WI38 (cell line): ENCODE data around the gene SLX4IP.
"Not testable (repeated sequence)": the region's sequence is repeated elsewhere in the genome, so short reads cannot be mapped to it uniquely, and the experiment has no call there.

Experiments used
- H3K4me3 ChIP-seq: 2 replicates; pipeline ENCODE4 v1.5.1; 2011; ENCODE audit warnings: low read depth, mild to moderate bottlenecking, control low read depth, low read length
- TF ChIP-seq, protein P1 (sequence below): IDR thresholded peaks from 2 replicates; pipeline ENCODE4 v1.5.1; 2012; ENCODE audit warnings: low read depth, mild to moderate bottlenecking, control low read depth, low read length

SLX4IP gene

DNA sequence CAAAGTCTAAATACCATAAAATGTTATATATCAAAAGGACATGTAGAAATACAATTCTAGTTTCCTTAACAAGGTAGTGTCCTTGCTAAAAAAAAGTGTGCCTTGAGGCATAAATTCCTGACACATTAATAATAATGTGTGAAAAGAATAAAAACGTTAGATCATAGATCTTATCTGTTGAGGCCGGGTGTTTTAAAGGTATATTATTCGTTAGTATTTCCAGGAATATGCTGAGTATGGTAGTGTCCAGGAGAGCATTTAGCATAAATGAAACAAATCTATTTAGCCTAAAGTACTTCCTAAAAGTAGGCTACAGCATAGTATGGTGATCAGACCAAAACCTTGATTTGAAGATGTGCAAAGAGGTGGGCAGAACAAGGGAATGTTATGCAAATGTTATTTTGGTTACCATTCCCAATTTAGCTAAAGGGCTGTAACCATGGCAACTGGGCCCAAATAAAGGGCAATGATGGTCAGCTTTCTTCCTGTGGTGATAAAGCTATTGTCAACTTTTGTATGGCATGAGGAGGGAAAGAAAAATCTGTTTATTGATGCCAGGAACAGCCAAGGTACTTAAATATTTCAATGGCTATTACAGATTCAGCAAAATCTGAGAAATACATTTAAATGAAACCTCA is 20.0 kb upstream of the SLX4IP start:
- TF ChIP-seq, protein P1, sequence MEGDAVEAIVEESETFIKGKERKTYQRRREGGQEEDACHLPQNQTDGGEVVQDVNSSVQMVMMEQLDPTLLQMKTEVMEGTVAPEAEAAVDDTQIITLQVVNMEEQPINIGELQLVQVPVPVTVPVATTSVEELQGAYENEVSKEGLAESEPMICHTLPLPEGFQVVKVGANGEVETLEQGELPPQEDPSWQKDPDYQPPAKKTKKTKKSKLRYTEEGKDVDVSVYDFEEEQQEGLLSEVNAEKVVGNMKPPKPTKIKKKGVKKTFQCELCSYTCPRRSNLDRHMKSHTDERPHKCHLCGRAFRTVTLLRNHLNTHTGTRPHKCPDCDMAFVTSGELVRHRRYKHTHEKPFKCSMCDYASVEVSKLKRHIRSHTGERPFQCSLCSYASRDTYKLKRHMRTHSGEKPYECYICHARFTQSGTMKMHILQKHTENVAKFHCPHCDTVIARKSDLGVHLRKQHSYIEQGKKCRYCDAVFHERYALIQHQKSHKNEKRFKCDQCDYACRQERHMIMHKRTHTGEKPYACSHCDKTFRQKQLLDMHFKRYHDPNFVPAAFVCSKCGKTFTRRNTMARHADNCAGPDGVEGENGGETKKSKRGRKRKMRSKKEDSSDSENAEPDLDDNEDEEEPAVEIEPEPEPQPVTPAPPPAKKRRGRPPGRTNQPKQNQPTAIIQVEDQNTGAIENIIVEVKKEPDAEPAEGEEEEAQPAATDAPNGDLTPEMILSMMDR, result no peak
- no peak overlapping the region for H3K4me3 ChIP-seq

DNA sequence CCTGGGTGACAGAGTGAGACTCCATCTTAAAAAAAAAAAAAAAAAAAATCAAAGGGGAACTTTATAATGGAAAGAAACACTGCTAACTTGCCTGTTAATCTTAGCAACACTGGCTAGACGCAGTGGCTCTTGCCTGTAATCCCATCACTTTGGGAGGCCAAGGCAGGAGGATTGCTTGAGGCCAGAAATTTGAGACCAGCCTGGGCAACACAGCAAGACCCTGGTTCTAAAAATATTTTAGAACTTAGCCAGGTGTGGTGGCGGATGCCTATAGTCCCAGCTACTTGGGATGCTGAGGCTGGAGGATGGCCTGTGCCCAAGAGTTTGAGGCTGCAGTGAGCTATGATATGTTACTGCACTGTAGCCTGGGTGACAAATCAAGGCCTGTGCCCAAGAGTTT is 17.9 kb upstream of the SLX4IP start:
- not testable (repeated sequence) for H3K4me3 ChIP-seq

DNA sequence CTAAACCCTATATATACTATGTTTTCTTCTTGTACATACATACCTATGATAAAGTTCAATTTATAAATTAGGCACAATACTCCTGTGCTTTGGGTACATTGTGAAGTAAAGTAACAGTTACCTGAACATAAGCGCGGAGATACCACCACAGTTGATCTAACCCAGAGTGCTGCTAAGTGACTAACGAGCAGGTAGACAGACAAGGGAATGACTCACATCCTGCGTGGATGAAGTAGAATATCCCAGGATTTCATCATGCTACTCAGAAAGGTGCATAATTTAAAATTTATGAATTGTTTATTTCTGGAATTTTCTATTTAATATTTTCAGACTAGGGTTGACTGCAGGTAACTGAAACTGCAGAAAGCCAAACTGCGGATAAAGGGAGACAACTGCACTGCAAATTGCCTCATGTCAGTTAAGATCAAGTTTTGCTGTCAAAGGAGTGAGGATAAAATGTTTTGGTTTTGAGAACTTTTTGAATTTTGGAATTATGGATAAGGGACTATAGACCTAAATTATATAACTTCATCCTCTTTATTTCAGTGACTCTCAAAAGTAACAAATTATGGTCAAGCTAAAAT is 15.5 kb upstream of the SLX4IP start:
- TF ChIP-seq, protein P1, result no peak

DNA sequence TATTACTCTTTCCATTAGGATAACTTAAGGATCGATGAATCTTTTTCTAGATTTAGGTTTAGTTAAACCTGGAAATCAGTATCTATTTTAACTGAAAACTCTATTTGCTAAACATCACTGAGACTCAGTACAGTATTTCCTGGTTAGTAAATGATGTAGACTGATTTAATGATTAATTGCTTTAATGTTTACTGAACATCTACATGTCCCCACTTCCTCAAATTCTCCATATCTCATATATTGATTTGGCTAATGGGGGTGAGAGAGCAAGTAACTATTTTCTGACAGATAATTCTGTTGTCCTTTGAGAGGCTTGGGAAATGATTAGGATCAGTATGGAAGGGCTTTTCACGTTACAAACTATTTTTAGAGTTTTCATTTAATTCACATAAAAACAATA is 11.4 kb upstream of the SLX4IP start:
- no peak overlapping the region for H3K4me3 ChIP-seq
- TF ChIP-seq, protein P1, result no peak

More for the DNA sequence above, 15.5 kb upstream of the SLX4IP start:
- no peak overlapping the region for H3K4me3 ChIP-seq

DNA sequence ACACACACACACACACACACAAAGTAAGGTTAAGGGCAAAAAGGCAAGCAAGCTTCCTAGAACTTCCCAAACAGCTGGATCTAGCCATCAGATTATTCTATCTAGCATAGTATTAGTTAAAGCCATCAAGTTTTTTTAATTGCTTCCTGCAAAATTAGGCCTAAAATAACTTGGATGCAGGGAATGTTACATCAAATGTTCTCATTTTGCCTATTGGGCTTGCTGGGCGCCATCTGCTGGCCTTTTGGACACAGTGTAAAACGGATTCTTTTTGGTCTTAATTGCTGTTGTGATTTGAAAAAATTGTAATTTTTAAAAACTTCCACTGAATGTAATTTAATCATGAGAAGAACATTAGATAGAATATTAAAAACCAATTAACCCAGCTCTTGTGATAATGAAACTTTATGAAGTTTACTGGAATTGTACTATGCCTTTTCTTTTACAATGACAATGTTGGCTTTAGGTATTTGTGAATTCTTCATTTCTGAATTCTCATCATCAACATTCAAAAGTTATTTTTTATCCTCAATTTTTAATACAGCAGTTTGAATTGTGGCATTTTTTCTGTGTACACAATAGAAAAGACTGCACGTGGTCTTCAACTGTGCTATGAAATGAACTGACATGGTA is 7.9 kb upstream of the SLX4IP start:
- TF ChIP-seq, protein P1, result peak; percentile 72
- H3K4me3 ChIP-seq, result no peak overlapping the region

DNA sequence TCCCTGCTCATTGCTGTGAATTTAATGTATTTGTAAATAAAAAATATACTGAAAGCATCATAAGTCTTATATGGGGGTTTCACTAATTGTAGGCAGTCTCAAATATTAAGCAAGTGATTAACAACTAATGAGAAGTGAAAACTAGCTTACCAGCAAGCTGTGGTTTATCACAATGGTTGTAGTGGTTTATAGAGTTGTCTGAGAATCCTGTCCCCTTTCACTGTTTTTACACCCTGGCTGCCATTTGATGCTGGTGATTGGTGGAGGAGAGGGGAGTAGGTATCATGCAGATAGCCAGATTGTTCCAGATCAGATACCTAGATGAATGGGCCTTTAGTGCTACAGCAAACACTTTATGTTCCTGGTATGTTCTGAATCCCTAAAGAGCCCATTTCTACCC is 7.1 kb upstream of the SLX4IP start:
- TF ChIP-seq, protein P1, result no peak
- H3K4me3 ChIP-seq, result no peak overlapping the region

DNA sequence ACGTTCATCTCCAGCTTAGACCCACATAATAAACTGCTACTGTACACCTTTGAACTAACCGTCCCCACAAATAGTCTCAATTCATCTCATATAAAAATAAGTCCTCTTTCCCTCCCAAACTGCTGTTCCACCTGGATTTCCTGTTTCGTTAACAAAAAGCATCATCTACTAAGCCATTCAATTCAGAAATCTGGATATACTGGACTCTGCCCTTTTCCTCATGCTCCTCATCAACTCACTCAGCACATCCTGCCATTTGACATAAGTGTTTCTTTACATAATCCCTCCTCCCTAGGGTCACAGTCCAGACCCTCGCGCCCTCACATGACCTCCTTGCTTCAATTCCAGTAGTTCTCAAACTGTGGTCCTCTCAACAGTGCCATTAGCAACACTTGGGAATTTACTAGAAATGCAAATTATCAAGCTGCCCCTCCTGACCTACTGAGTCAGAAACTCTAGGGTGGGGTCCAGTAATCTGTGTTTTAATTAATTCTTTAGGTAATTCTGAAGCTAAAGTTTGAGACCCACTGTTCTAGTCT is 5.6 kb upstream of the SLX4IP start:
- H3K4me3 ChIP-seq, result no peak overlapping the region
- TF ChIP-seq, protein P1, result no peak
